Fibroblast of skin of scalp (primary cell): Measurements from ENCODE around the gene RGSL1. TPM values are rescaled to one million over a fixed set of nuclear protein-coding genes. Genes with fewer than 3 reads are reported as not detected.

Experiments used
- DNase-seq: peaks from one replicate; pipeline ENCODE4 v3.0.0-alpha.2; 2013
- polyA plus RNA-seq, 2 experiments: library from polyadenylated mRNA; unstranded; fragments of 120-200 nt; gene quantifications; one replicate each; pipeline ENCODE4 v1.2.1, GENCODE V29; 2013; ENCODE audit not compliant: insufficient read length in 2 of 2

Gene RGSL1
- polyA plus RNA-seq (2013, experiment 1 of 2; ENCODE audit: insufficient read length) = not detected
- polyA plus RNA-seq (2013, experiment 2 of 2; ENCODE audit: insufficient read length) = not detected

- no peak for DNase-seq
Observed at GRCh38 chr1:182450087-182450486, at the start of gene RGSL1. Gene RGSL1, plus strand, starts transcription at chr1:182450146. Its CDS starts 20 bp downstream, at chr1:182450166.

GRCh38 chr1:182400567-182400966 is 49.4 kb upstream of the RGSL1 start, which contains the start of gene TEDDM1:
Gene TEDDM1, minus strand, starts transcription at chr1:182400667. Its CDS starts 182 bp downstream, at chr1:182400485.
- no peak for DNase-seq

GRCh38 chr1:182404781-182405180 is 45.2 kb upstream of the RGSL1 start:
- no peak for DNase-seq

GRCh38 chr1:182405578-182405977 is 44.4 kb upstream of the RGSL1 start:
- DNase-seq = no peak

- DNase-seq = no peak
Observed at GRCh38 chr1:182406012-182406411, 43.9 kb upstream of the RGSL1 start.

- DNase-seq = no peak
Observed at GRCh38 chr1:182407724-182408123, 42.2 kb upstream of the RGSL1 start.

- no peak for DNase-seq
Observed at GRCh38 chr1:182408435-182409075, 41.4 kb upstream of the RGSL1 start.

GRCh38 chr1:182410138-182410537 is 39.8 kb upstream of the RGSL1 start:
- no peak for DNase-seq

GRCh38 chr1:182410620-182411273 is 39.2 kb upstream of the RGSL1 start:
- DNase-seq = no peak

- DNase-seq = no peak
Observed at GRCh38 chr1:182413486-182413885, 36.5 kb upstream of the RGSL1 start.

GRCh38 chr1:182413969-182414368 is 36.0 kb upstream of the RGSL1 start:
- no peak for DNase-seq

- no peak for DNase-seq
Observed at GRCh38 chr1:182415789-182416188, 34.2 kb upstream of the RGSL1 start.

GRCh38 chr1:182426442-182427430 is 23.2 kb upstream of the RGSL1 start:
- DNase-seq = no peak

GRCh38 chr1:182428043-182428442 is 21.9 kb upstream of the RGSL1 start:
- DNase-seq = no peak

- DNase-seq = no peak
Observed at GRCh38 chr1:182430263-182431068, 19.5 kb upstream of the RGSL1 start.

- DNase-seq = no peak
Observed at GRCh38 chr1:182431278-182431677, 18.7 kb upstream of the RGSL1 start.

GRCh38 chr1:182433580-182433979 is 16.4 kb upstream of the RGSL1 start:
- no peak for DNase-seq

GRCh38 chr1:182438326-182438725 is 11.6 kb upstream of the RGSL1 start:
- DNase-seq = no peak

- DNase-seq = no peak
Observed at GRCh38 chr1:182441719-182442118, 8.2 kb upstream of the RGSL1 start.

GRCh38 chr1:182442333-182442732 is 7.6 kb upstream of the RGSL1 start:
- no peak for DNase-seq

GRCh38 chr1:182444497-182444896 is 5.4 kb upstream of the RGSL1 start:
- DNase-seq = no peak
